ENCODE results near the gene FTCDNL1.

DNA sequence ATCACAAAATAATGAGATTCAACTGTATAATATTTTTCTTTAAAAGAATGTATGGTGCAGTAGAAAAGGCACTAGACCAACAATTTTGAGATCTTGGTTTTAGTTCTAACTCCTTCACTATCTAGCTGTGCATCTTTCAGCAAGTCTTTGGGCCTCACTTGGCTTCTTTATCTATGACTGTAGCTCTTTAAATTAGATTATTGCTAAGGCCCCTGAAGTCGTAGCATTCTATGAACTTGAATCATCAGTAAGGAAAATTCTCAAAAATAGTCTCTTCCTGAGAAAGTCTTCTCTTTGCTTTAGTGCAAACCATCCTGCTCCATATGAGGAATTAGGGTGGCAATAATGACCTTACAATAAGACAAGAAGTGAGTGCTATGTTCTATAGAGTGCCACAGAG, 140.4 kb downstream of the FTCDNL1 start:
- no peak for TF ChIP-seq POLR2AphosphoS5 (IDR thresholded peaks at IDR 0.05; ENCODE audit: borderline replicate concordance, low read depth, low read length)
- TF ChIP-seq EZH2 (IDR thresholded peaks at IDR 0.05): no peak
- no peak for TF ChIP-seq FOXP2 (optimal IDR thresholded peaks at IDR 0.05; ENCODE audit: control extremely low read depth, extremely low read length, insufficient read depth)
